IPS-18c (cell line): ENCODE measurements around the gene IFNA6.
"Not testable (repeated sequence)": the region's sequence is repeated elsewhere in the genome, so short reads cannot be mapped to it uniquely, and the experiment has no call there.

ENCODE experiments used
- H3K4me3 ChIP-seq: 2 replicates; pipeline ENCODE4 v1.7.0; 2013; ENCODE audit warnings: low read depth, mild to moderate bottlenecking, low read length, moderate library complexity; ENCODE audit not compliant: insufficient read depth
- H3K9me3 ChIP-seq: one replicate; pipeline ENCODE4 v1.6.1; 2013; ENCODE audit warnings: mild to moderate bottlenecking, low read length, moderate library complexity; ENCODE audit not compliant: control insufficient read depth, insufficient read depth

IFNA6 gene

GRCh38 chr9:21350787-21351186 lies at the start of gene IFNA6:
TSS of gene IFNA6 (minus strand) at chr9:21350887. CDS start at chr9:21350887, 0 bp downstream.
- no peaks in the 10 kb centered on the region for H3K9me3 ChIP-seq
- H3K4me3 ChIP-seq, result no peak within 1 kb of the TSS

GRCh38 chr9:21399956-21400355 lies 49.3 kb upstream of the IFNA6 start:
- H3K9me3 ChIP-seq, result no peaks in the 10 kb centered on the region
- H3K4me3 ChIP-seq, result no peak overlapping the region

- Histone ChIP-seq H3K4me3 (no peak overlapping the region), H3K9me3 (no peaks in the 10 kb centered on the region)
Measured at GRCh38 chr9:21398955-21399489, 48.3 kb upstream of the IFNA6 start.

GRCh38 chr9:21395778-21396717 lies 45.4 kb upstream of the IFNA6 start:
- H3K4me3 ChIP-seq, result peak overlapping the region; percentile 39; the same call in 1 of the 2 replicates
- H3K9me3 ChIP-seq, result no peaks in the 10 kb centered on the region

GRCh38 chr9:21392270-21392669 lies 41.6 kb upstream of the IFNA6 start:
- Histone ChIP-seq H3K9me3 (no peaks in the 10 kb centered on the region), H3K4me3 (no peak overlapping the region)

- Histone ChIP-seq H3K9me3 (no peaks in the 10 kb centered on the region), H3K4me3 (no peak within 1 kb of the TSS)
Measured at GRCh38 chr9:21385131-21385670, 34.5 kb upstream of the IFNA6 start, which contains the start of gene IFNA2. TSS of gene IFNA2 (minus strand) at chr9:21385398. CDS start at chr9:21385329, 69 bp downstream.

- Histone ChIP-seq H3K9me3 (no peaks in the 10 kb centered on the region), H3K4me3 (no peak overlapping the region)
Measured at GRCh38 chr9:21383627-21384026, 32.9 kb upstream of the IFNA6 start.

- Histone ChIP-seq H3K9me3 (no peaks in the 10 kb centered on the region), H3K4me3 (no peak overlapping the region)
Measured at GRCh38 chr9:21381448-21382339, 31.0 kb upstream of the IFNA6 start.

GRCh38 chr9:21371467-21371866 lies 20.8 kb upstream of the IFNA6 start:
- H3K9me3 ChIP-seq, H3K4me3 ChIP-seq: not testable (repeated sequence)

GRCh38 chr9:21367957-21368356 lies 17.3 kb upstream of the IFNA6 start, which contains the start of gene IFNA13:
TSS of gene IFNA13 (minus strand) at chr9:21368057. CDS start at chr9:21368010, 47 bp downstream.
- H3K4me3 ChIP-seq, result no peak within 1 kb of the TSS

GRCh38 chr9:21367169-21367568 lies 16.5 kb upstream of the IFNA6 start:
- H3K4me3 ChIP-seq, H3K9me3 ChIP-seq: not testable (repeated sequence)

More at GRCh38 chr9:21367957-21368356, 17.3 kb upstream of the IFNA6 start, which contains the start of gene IFNA13:
- no peaks in the 10 kb centered on the region for H3K9me3 ChIP-seq

GRCh38 chr9:21362287-21362686 lies 11.6 kb upstream of the IFNA6 start:
- Histone ChIP-seq H3K9me3 (no peaks in the 10 kb centered on the region), H3K4me3 (no peak overlapping the region)

- Histone ChIP-seq H3K4me3 (no peak overlapping the region), H3K9me3 (no peaks in the 10 kb centered on the region)
Measured at GRCh38 chr9:21357479-21358460, 7.1 kb upstream of the IFNA6 start.

- H3K9me3 ChIP-seq, result no peaks in the 10 kb centered on the region
- H3K4me3 ChIP-seq, result no peak overlapping the region
Measured at GRCh38 chr9:21348430-21348970, 2.2 kb downstream of the IFNA6 start.

- Histone ChIP-seq H3K4me3 (no peak overlapping the region), H3K9me3 (no peaks in the 10 kb centered on the region)
Measured at GRCh38 chr9:21340735-21341134, 10.0 kb downstream of the IFNA6 start.

GRCh38 chr9:21336457-21336856 lies 14.2 kb downstream of the IFNA6 start:
- Histone ChIP-seq H3K4me3 (no peak overlapping the region), H3K9me3 (no peaks in the 10 kb centered on the region)
